Measurements from ENCODE around the gene RFT1.

Gene RFT1

GRCh38 chr3:53038679-53039375 lies 91.4 kb downstream of the RFT1 start:
- no peak for TF ChIP-seq CTCF (IDR thresholded peaks at IDR 0.05; ENCODE audit: low read depth, low read length)
- no peak overlapping the region for H3K4me3 ChIP-seq (ENCODE audit: low read depth, low read length)
